ENCODE results near the gene FBXO10. TPM values are rescaled to one million over a fixed set of nuclear protein-coding genes. Genes with fewer than 3 reads are reported as not detected.

FBXO10 gene
- total and polyA plus RNA-seq, 2 experiments from 2014 or later, result 3.4 to 13.4 TPM

DNA sequence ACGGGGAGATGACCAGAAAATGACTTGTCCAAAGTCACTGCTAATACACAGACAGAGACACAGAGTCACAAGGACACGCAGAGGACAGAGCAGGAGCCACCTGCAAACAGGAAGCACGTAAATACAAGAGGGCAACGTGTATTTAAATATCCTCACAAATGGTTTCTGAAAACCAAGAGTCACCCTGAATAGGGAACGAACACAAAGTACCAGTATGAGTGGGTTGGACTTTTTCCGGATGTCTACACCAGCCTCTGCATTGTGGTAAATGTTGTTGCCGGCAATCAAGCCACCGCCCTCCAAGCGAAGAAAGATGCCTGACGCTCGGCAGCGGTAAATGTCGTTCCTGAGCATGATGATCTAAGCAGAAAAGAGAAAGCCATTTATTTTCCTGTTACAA, 44.5 kb downstream of the FBXO10 start (continued):
- TF ChIP-seq, protein P1, sequence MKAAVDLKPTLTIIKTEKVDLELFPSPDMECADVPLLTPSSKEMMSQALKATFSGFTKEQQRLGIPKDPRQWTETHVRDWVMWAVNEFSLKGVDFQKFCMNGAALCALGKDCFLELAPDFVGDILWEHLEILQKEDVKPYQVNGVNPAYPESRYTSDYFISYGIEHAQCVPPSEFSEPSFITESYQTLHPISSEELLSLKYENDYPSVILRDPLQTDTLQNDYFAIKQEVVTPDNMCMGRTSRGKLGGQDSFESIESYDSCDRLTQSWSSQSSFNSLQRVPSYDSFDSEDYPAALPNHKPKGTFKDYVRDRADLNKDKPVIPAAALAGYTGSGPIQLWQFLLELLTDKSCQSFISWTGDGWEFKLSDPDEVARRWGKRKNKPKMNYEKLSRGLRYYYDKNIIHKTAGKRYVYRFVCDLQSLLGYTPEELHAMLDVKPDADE (IDR thresholded peaks at IDR 0.05), result no peak
- no peak for TF ChIP-seq NANOG (IDR thresholded peaks at IDR 0.05; ENCODE audit: borderline replicate concordance)
- no peak for TF ChIP-seq JUNB (IDR thresholded peaks at IDR 0.05; ENCODE audit: unreplicated experiment)
- no peak for TF ChIP-seq EZH2 (IDR thresholded peaks at IDR 0.05; ENCODE audit: low read depth, unreplicated experiment)
- TF ChIP-seq, protein P2, sequence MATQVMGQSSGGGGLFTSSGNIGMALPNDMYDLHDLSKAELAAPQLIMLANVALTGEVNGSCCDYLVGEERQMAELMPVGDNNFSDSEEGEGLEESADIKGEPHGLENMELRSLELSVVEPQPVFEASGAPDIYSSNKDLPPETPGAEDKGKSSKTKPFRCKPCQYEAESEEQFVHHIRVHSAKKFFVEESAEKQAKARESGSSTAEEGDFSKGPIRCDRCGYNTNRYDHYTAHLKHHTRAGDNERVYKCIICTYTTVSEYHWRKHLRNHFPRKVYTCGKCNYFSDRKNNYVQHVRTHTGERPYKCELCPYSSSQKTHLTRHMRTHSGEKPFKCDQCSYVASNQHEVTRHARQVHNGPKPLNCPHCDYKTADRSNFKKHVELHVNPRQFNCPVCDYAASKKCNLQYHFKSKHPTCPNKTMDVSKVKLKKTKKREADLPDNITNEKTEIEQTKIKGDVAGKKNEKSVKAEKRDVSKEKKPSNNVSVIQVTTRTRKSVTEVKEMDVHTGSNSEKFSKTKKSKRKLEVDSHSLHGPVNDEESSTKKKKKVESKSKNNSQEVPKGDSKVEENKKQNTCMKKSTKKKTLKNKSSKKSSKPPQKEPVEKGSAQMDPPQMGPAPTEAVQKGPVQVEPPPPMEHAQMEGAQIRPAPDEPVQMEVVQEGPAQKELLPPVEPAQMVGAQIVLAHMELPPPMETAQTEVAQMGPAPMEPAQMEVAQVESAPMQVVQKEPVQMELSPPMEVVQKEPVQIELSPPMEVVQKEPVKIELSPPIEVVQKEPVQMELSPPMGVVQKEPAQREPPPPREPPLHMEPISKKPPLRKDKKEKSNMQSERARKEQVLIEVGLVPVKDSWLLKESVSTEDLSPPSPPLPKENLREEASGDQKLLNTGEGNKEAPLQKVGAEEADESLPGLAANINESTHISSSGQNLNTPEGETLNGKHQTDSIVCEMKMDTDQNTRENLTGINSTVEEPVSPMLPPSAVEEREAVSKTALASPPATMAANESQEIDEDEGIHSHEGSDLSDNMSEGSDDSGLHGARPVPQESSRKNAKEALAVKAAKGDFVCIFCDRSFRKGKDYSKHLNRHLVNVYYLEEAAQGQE (IDR thresholded peaks at IDR 0.05; ENCODE audit: unreplicated experiment), result no peak
- TF ChIP-seq CREB1 (CRISPR knock-in tag; IDR thresholded peaks at IDR 0.05; ENCODE audit: low read depth), result no peak

DNA sequence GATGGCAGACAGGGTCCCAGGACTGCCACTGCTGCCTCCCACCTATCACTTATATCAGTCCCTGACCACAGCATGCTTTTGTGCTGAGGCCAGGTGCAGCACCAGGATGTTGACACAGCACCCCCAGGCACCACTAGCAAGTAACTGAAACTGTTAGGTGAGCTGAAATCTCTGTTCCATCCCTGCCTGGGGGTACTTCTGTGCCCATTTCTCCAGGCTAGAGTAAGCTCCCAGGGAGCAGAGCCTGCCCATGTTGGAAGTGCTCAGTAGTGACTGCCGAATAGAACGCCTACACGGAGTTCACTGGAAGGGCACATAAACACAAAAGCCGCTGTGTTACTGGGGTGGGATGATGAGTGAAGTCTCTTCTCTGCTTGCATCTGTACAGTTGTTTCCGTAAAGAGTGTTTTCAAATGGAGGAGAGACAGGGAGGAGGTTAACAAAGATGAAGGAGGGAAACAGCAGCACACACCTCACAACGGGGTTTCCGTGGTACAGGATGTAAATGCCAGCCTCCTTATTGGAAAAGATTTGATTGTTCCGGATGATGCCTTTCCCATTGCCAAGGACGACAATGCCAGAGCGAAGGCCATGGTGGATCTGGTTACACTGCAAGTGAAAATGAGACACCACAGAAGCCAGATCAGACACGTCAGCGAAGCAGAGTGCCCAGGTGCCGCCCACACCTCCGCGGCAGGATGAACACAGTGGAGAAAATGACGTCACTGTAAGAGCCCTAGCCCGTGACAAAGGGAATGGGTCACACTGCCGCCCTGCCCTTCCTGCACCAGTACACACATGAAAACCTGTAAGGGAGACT, 47.3 kb downstream of the FBXO10 start:
- H3K9me3 Mint-ChIP-seq, result no peaks in the 10 kb centered on the region
- H2AFZ ChIP-seq, result no peak overlapping the region
- peaks cover 23% of the 10 kb centered on the region; the same call in 2 of the 3 replicates for H3K36me3 Mint-ChIP-seq (ENCODE audit: low read depth)

More for the DNA sequence above, 47.3 kb downstream of the FBXO10 start:
- Histone ChIP-seq H3F3A (replicated peaks; ENCODE audit: low read depth) (no peaks in the 10 kb centered on the region), H3K4me1 (ENCODE audit: insufficient read depth) (no peaks in the 10 kb centered on the region), H3K79me2 (replicated peaks; ENCODE audit: insufficient read depth) (no peaks in the 10 kb centered on the region), H3K9me2 (ENCODE audit: insufficient read depth) (no peaks in the 10 kb centered on the region), H4K20me1 (replicated peaks; ENCODE audit: insufficient read depth) (no peaks in the 10 kb centered on the region), H3K4me2 (no peak overlapping the region), H3K36me3 (ENCODE audit: insufficient read depth) (no peaks in the 10 kb centered on the region), H3K4me3 (no peak overlapping the region), H3K27me3 (ENCODE audit: insufficient read depth) (no peaks in the 10 kb centered on the region), H3K27ac (ENCODE audit: low read depth) (no peak overlapping the region)
- no peak for ATAC-seq
- H3K4me3 Mint-ChIP-seq, result no peak overlapping the region
- no peak overlapping the region for H3K27ac Mint-ChIP-seq
- no peak for TF ChIP-seq EZH2phosphoT487 (IDR thresholded peaks at IDR 0.05; ENCODE audit: unreplicated experiment)
- TF ChIP-seq ZNF114 (CRISPR knock-in tag; IDR thresholded peaks at IDR 0.05), result no peak
- TF ChIP-seq, protein P1 (IDR thresholded peaks at IDR 0.05), result no peak
- no peak for TF ChIP-seq STAT1 (IDR thresholded peaks at IDR 0.05; ENCODE audit: unreplicated experiment)
- no peak for TF ChIP-seq JUNB (IDR thresholded peaks at IDR 0.05; ENCODE audit: unreplicated experiment)
- TF ChIP-seq, protein P3, sequence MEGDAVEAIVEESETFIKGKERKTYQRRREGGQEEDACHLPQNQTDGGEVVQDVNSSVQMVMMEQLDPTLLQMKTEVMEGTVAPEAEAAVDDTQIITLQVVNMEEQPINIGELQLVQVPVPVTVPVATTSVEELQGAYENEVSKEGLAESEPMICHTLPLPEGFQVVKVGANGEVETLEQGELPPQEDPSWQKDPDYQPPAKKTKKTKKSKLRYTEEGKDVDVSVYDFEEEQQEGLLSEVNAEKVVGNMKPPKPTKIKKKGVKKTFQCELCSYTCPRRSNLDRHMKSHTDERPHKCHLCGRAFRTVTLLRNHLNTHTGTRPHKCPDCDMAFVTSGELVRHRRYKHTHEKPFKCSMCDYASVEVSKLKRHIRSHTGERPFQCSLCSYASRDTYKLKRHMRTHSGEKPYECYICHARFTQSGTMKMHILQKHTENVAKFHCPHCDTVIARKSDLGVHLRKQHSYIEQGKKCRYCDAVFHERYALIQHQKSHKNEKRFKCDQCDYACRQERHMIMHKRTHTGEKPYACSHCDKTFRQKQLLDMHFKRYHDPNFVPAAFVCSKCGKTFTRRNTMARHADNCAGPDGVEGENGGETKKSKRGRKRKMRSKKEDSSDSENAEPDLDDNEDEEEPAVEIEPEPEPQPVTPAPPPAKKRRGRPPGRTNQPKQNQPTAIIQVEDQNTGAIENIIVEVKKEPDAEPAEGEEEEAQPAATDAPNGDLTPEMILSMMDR (conservative IDR thresholded peaks at IDR 0.05; ENCODE audit: low read depth in 2 of 2), result no peak
- TF ChIP-seq NANOG (IDR thresholded peaks at IDR 0.05; ENCODE audit: borderline replicate concordance), result no peak
- no peak for TF ChIP-seq POLR2AphosphoS5 (IDR thresholded peaks at IDR 0.05; ENCODE audit: low read depth)
- TF ChIP-seq CREB1 (CRISPR knock-in tag; IDR thresholded peaks at IDR 0.05; ENCODE audit: low read depth), result no peak
- TF ChIP-seq ZNF331 (CRISPR knock-in tag; IDR thresholded peaks at IDR 0.05; ENCODE audit: low read depth), result no peak
- no peaks in the 10 kb centered on the region for H3K4me1 Mint-ChIP-seq
- peaks cover under 1% of the 10 kb centered on the region for H3K27me3 Mint-ChIP-seq (ENCODE audit: insufficient read depth, low read depth, poor library complexity)
- no peak for DNase-seq (ENCODE audit: low spot score)

Measured in GM23338 (cell line).